SK-N-SH treated with all-trans-retinoic acid at 6 μM for 48 hours (cell line): ENCODE data around the gene RNF213.

Experiments used
- ATAC-seq: fragments of 200-7000 bp; cut with Tn5 transposase; 3 replicates; pipeline ENCODE4 v1.9.1; 2020; ENCODE audit warnings: mild to moderate bottlenecking, moderate library complexity
- ARNTL ChIP-seq: fragments of 450-650 bp; formaldehyde crosslinking; IDR thresholded peaks from 2 replicates; pipeline ENCODE4 v1.5.0; 2020; ENCODE audit warnings: low read depth, mild to moderate bottlenecking, moderate library complexity, borderline replicate concordance
- BACH2 ChIP-seq: fragments of 250-450 bp; sonication (Bioruptor Pico); IDR thresholded peaks from 2 replicates; pipeline ENCODE4 v1.9.0; 2021; ENCODE audit warnings: mild to moderate bottlenecking, borderline replicate concordance
- CSDC2 ChIP-seq: fragments of 250-450 bp; sonication (Bioruptor Pico); IDR thresholded peaks from 2 replicates; pipeline ENCODE4 v1.5.0; 2020; ENCODE audit warnings: mild to moderate bottlenecking, moderate library complexity
- ESRRG ChIP-seq: fragments of 250-450 bp; sonication (Bioruptor Pico); IDR thresholded peaks from 2 replicates; pipeline ENCODE4 v1.6.1; 2021; ENCODE audit warnings: mild to moderate bottlenecking
- GLIS3 ChIP-seq: fragments of 250-450 bp; sonication (Bioruptor Pico); IDR thresholded peaks from 2 replicates; pipeline ENCODE4 v1.5.0; 2020; ENCODE audit warnings: mild to moderate bottlenecking, moderate library complexity
- ISL1 ChIP-seq: fragments of 250-450 bp; sonication (Bioruptor Pico); IDR thresholded peaks from 2 replicates; pipeline ENCODE4 v2.1.2; 2022; ENCODE audit warnings: mild to moderate bottlenecking, moderate library complexity
- OSR1 ChIP-seq: fragments of 250-450 bp; sonication (Bioruptor Pico); IDR thresholded peaks from 2 replicates; pipeline ENCODE4 v1.8.0; 2022; ENCODE audit warnings: moderate library complexity, mild to moderate bottlenecking, inconsistent platforms
- PPARA ChIP-seq: fragments of 250-450 bp; sonication (Bioruptor Pico); IDR thresholded peaks from 2 replicates; pipeline ENCODE4 v1.5.0; 2020; ENCODE audit warnings: mild to moderate bottlenecking, borderline replicate concordance
- RARB ChIP-seq: fragments of 250-450 bp; sonication (Bioruptor Pico); IDR thresholded peaks from 2 replicates; pipeline ENCODE4 v1.8.0; 2021; ENCODE audit warnings: mild to moderate bottlenecking, moderate library complexity
- SNAI2 ChIP-seq: fragments of 250-450 bp; sonication (Bioruptor Pico); IDR thresholded peaks from 2 replicates; pipeline ENCODE4 v1.5.0; 2020; ENCODE audit warnings: mild to moderate bottlenecking, moderate library complexity
- TCF4 ChIP-seq: fragments of 250-450 bp; sonication (Bioruptor Pico); IDR thresholded peaks from 2 replicates; pipeline ENCODE4 v1.8.0; 2021; ENCODE audit warnings: mild to moderate bottlenecking, moderate library complexity, borderline replicate concordance
- TOX ChIP-seq: fragments of 250-450 bp; sonication (Bioruptor Pico); IDR thresholded peaks from 2 replicates; pipeline ENCODE4 v1.8.0; 2021; ENCODE audit warnings: mild to moderate bottlenecking, moderate library complexity, borderline replicate concordance
- ZC3H10 ChIP-seq: fragments of 250-450 bp; sonication (Bioruptor Pico); IDR thresholded peaks from 2 replicates; pipeline ENCODE4 v1.5.1; 2021; ENCODE audit warnings: mild to moderate bottlenecking, moderate library complexity
- ZFP3 ChIP-seq: fragments of 250-450 bp; sonication (Bioruptor Pico); IDR thresholded peaks from 2 replicates; pipeline ENCODE4 v1.5.0; 2020; ENCODE audit warnings: mild to moderate bottlenecking, moderate library complexity
- ZFP30 ChIP-seq: fragments of 450-650 bp; formaldehyde crosslinking; IDR thresholded peaks from 2 replicates; pipeline ENCODE4 v1.5.0; 2022; ENCODE audit warnings: mild to moderate bottlenecking, moderate library complexity
- ZNF565 ChIP-seq: fragments of 450-650 bp; formaldehyde crosslinking; conservative IDR thresholded peaks from 2 replicates; pipeline ENCODE4 v1.5.0; 2020; ENCODE audit warnings: low read depth, mild to moderate bottlenecking, moderate library complexity
- ZNF70 ChIP-seq: fragments of 450-650 bp; formaldehyde crosslinking; IDR thresholded peaks from 2 replicates; pipeline ENCODE4 v1.5.0; 2020; ENCODE audit warnings: mild to moderate bottlenecking, moderate library complexity
- ZNF8 ChIP-seq: fragments of 450-650 bp; formaldehyde crosslinking; IDR thresholded peaks from 2 replicates; pipeline ENCODE4 v1.5.0; 2020; ENCODE audit warnings: mild to moderate bottlenecking, moderate library complexity
- TF ChIP-seq, protein P1 (sequence below): fragments of 250-450 bp; sonication (Bioruptor Pico); IDR thresholded peaks from 2 replicates; pipeline ENCODE4 v1.5.1; 2021; ENCODE audit warnings: mild to moderate bottlenecking, moderate library complexity
- TF ChIP-seq, protein P2 (sequence below): fragments of 250-450 bp; sonication (Bioruptor Pico); IDR thresholded peaks from 2 replicates; pipeline ENCODE4 v1.8.0; 2020; ENCODE audit warnings: mild to moderate bottlenecking, moderate library complexity, borderline replicate concordance
- TF ChIP-seq, protein P3 (sequence below): fragments of 250-450 bp; sonication (Bioruptor Pico); IDR thresholded peaks from 2 replicates; pipeline ENCODE4 v1.5.0; 2020; ENCODE audit warnings: mild to moderate bottlenecking, moderate library complexity
- TF ChIP-seq, protein P4 (sequence below): fragments of 250-450 bp; sonication (Bioruptor Pico); IDR thresholded peaks from 2 replicates; pipeline ENCODE4 v1.5.1; 2020; ENCODE audit warnings: low read depth, mild to moderate bottlenecking, moderate library complexity
- TF ChIP-seq, protein P5 (sequence below): fragments of 250-450 bp; sonication (Bioruptor Pico); IDR thresholded peaks from 2 replicates; pipeline ENCODE4 v1.8.0; 2021; ENCODE audit warnings: low read depth, mild to moderate bottlenecking, moderate library complexity, borderline replicate concordance

The RNF213 gene

DNA sequence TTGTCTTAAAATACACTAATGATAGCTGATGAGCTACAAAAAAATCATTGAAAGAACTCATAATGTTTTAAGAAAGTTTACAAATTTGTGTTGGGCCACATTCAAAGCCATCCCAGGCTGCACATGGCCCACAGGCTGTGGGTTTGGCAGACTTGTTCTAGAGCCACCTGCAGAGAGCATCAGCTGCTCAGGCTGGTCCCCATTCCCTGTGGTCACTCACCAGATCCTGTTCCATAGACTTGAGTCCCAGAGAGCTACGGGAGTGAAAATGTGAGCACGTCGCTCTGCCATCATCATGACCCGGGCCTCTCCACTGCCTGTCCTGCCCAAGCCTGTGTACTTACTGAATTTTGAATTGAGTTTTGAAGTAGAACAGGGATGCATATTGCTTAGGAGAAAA is 33.5 kb upstream of the RNF213 start:
- no peak for ATAC-seq
- TF ChIP-seq, protein P1, sequence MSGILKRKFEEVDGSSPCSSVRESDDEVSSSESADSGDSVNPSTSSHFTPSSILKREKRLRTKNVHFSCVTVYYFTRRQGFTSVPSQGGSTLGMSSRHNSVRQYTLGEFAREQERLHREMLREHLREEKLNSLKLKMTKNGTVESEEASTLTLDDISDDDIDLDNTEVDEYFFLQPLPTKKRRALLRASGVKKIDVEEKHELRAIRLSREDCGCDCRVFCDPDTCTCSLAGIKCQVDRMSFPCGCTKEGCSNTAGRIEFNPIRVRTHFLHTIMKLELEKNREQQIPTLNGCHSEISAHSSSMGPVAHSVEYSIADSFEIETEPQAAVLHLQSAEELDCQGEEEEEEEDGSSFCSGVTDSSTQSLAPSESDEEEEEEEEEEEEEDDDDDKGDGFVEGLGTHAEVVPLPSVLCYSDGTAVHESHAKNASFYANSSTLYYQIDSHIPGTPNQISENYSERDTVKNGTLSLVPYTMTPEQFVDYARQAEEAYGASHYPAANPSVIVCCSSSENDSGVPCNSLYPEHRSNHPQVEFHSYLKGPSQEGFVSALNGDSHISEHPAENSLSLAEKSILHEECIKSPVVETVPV (CRISPR knock-in tag): no peak

DNA sequence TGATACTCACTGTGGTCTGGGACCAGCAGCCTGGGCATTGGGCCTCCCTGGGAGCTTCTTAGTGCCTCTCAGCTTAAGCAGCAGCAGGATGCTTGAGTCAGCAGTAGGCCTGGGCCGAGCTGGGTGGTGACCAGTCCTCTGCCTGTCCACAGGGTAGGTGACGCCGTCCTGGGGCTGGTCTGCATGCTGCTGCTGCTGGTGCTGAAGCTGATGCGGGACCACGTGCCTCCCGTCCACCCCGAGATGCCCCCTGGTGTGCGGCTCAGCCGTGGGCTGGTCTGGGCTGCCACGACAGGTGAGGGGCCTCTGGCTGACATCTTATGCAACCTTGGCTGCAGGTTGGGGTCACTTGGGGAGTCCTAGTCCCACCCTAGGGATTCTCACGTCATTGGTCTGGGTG is 33.0 kb upstream of the RNF213 start:
- no peak for ATAC-seq
- TF ChIP-seq TCF4 (CRISPR knock-in tag): no peak
- TF ChIP-seq ZFP30 (CRISPR knock-in tag): no peak
- no peak for TF ChIP-seq TOX (CRISPR knock-in tag)
- no peak for TF ChIP-seq ZNF565 (CRISPR knock-in tag)
- TF ChIP-seq, protein P2, sequence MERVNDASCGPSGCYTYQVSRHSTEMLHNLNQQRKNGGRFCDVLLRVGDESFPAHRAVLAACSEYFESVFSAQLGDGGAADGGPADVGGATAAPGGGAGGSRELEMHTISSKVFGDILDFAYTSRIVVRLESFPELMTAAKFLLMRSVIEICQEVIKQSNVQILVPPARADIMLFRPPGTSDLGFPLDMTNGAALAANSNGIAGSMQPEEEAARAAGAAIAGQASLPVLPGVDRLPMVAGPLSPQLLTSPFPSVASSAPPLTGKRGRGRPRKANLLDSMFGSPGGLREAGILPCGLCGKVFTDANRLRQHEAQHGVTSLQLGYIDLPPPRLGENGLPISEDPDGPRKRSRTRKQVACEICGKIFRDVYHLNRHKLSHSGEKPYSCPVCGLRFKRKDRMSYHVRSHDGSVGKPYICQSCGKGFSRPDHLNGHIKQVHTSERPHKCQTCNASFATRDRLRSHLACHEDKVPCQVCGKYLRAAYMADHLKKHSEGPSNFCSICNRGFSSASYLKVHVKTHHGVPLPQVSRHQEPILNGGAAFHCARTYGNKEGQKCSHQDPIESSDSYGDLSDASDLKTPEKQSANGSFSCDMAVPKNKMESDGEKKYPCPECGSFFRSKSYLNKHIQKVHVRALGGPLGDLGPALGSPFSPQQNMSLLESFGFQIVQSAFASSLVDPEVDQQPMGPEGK (CRISPR knock-in tag): no peak
- no peak for TF ChIP-seq BACH2
- TF ChIP-seq GLIS3 (CRISPR knock-in tag): no peak
- no peak for TF ChIP-seq ZNF70 (CRISPR knock-in tag)
- TF ChIP-seq ESRRG (CRISPR knock-in tag): no peak
- TF ChIP-seq RARB: no peak
- TF ChIP-seq, protein P3, sequence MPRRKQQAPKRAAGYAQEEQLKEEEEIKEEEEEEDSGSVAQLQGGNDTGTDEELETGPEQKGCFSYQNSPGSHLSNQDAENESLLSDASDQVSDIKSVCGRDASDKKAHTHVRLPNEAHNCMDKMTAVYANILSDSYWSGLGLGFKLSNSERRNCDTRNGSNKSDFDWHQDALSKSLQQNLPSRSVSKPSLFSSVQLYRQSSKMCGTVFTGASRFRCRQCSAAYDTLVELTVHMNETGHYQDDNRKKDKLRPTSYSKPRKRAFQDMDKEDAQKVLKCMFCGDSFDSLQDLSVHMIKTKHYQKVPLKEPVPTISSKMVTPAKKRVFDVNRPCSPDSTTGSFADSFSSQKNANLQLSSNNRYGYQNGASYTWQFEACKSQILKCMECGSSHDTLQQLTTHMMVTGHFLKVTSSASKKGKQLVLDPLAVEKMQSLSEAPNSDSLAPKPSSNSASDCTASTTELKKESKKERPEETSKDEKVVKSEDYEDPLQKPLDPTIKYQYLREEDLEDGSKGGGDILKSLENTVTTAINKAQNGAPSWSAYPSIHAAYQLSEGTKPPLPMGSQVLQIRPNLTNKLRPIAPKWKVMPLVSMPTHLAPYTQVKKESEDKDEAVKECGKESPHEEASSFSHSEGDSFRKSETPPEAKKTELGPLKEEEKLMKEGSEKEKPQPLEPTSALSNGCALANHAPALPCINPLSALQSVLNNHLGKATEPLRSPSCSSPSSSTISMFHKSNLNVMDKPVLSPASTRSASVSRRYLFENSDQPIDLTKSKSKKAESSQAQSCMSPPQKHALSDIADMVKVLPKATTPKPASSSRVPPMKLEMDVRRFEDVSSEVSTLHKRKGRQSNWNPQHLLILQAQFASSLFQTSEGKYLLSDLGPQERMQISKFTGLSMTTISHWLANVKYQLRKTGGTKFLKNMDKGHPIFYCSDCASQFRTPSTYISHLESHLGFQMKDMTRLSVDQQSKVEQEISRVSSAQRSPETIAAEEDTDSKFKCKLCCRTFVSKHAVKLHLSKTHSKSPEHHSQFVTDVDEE (CRISPR knock-in tag): no peak
- no peak for TF ChIP-seq OSR1 (CRISPR knock-in tag)
- TF ChIP-seq ARNTL (CRISPR knock-in tag): no peak
- no peak for TF ChIP-seq CSDC2 (CRISPR knock-in tag)
- no peak for TF ChIP-seq ZFP3 (CRISPR knock-in tag)
- no peak for TF ChIP-seq SNAI2 (CRISPR knock-in tag)
- TF ChIP-seq, protein P4, sequence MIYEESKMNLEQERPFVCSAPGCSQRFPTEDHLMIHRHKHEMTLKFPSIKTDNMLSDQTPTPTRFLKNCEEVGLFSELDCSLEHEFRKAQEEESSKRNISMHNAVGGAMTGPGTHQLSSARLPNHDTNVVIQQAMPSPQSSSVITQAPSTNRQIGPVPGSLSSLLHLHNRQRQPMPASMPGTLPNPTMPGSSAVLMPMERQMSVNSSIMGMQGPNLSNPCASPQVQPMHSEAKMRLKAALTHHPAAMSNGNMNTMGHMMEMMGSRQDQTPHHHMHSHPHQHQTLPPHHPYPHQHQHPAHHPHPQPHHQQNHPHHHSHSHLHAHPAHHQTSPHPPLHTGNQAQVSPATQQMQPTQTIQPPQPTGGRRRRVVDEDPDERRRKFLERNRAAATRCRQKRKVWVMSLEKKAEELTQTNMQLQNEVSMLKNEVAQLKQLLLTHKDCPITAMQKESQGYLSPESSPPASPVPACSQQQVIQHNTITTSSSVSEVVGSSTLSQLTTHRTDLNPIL (CRISPR knock-in tag): no peak
- TF ChIP-seq, protein P5, sequence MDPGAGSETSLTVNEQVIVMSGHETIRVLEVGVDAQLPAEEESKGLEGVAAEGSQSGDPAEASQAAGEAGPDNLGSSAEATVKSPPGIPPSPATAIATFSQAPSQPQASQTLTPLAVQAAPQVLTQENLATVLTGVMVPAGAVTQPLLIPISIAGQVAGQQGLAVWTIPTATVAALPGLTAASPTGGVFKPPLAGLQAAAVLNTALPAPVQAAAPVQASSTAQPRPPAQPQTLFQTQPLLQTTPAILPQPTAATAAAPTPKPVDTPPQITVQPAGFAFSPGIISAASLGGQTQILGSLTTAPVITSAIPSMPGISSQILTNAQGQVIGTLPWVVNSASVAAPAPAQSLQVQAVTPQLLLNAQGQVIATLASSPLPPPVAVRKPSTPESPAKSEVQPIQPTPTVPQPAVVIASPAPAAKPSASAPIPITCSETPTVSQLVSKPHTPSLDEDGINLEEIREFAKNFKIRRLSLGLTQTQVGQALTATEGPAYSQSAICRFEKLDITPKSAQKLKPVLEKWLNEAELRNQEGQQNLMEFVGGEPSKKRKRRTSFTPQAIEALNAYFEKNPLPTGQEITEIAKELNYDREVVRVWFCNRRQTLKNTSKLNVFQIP: no peak

DNA sequence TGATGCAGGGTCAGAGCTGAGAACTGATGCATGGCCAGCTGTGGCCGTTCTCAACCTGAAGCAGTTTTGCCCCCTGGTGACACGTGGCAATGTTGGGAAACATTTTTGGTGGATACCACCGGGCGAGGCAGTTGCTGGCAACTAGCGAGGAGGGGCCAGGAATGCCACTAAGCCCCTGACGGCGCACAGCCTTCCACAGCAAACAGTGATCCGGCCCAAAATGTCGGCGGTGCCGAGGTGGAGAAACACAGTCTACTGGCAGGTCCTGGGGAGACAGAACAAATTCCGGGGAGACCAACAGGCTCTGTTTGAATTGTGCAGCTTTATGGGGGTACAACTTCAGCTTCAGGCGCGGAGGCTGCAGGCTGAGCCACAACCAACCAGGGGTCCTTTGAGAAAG is 32.2 kb upstream of the RNF213 start:
- no peak for ATAC-seq
- TF ChIP-seq ZNF8 (CRISPR knock-in tag): no peak
- no peak for TF ChIP-seq ZFP30 (CRISPR knock-in tag)
- no peak for TF ChIP-seq ARNTL (CRISPR knock-in tag)
- no peak for TF ChIP-seq RARB
- no peak for TF ChIP-seq ZFP3 (CRISPR knock-in tag)
- no peak for TF ChIP-seq TCF4 (CRISPR knock-in tag)
- no peak for TF ChIP-seq BACH2
- TF ChIP-seq ISL1: no peak
- no peak for TF ChIP-seq SNAI2 (CRISPR knock-in tag)
- TF ChIP-seq, protein P5: no peak
- TF ChIP-seq PPARA (CRISPR knock-in tag): no peak
- TF ChIP-seq, protein P3 (CRISPR knock-in tag): no peak
- TF ChIP-seq ZNF70 (CRISPR knock-in tag): no peak
- TF ChIP-seq CSDC2 (CRISPR knock-in tag): no peak
- TF ChIP-seq OSR1 (CRISPR knock-in tag): no peak
- no peak for TF ChIP-seq ZC3H10 (CRISPR knock-in tag)
